HepG2 (cell line): ENCODE results near the gene DNAJC18. TPM values are rescaled to one million over a fixed set of nuclear protein-coding genes. Genes with fewer than 3 reads are reported as not detected.

Experiments used
- FOXA1 ChIP-seq, 2 experiments: fragments of 450-650 bp in 1 of 2; sonication (generic) in 1 of 2; formaldehyde crosslinking in 1 of 2; IDR thresholded peaks; 2 replicates each; pipeline versions ENCODE4 v1.4.0 to v1.6.1; 2016 to 2020; ENCODE audit warnings: missing genetic modification reagents in 1 of 2
- HNRNPLL ChIP-seq: fragments of 200-400 bp; formaldehyde crosslinking; IDR thresholded peaks from 2 replicates; pipeline ENCODE4 v1.6.1; 2017; ENCODE audit warnings: mild to moderate bottlenecking, low read depth, low read length; ENCODE audit not compliant: poor library complexity, severe bottlenecking
- MBNL3 ChIP-seq: fragments of 250-450 bp; sonication (Bioruptor Pico); conservative IDR thresholded peaks from 2 replicates; pipeline ENCODE4 v1.8.0; 2022; ENCODE audit warnings: mild to moderate bottlenecking, inconsistent platforms
- MIER2 ChIP-seq: IDR thresholded peaks from 2 replicates; pipeline ENCODE4 v1.6.1; 2016; ENCODE audit warnings: missing biosample characterization, missing genetic modification reagents
- NAIF1 ChIP-seq: sonication (generic); formaldehyde crosslinking; IDR thresholded peaks from 2 replicates; pipeline ENCODE4 v1.5.0; 2020; ENCODE audit warnings: mild to moderate bottlenecking, missing genetic modification reagents, borderline replicate concordance
- PCBP1 ChIP-seq: fragments of 200-400 bp; formaldehyde crosslinking; IDR thresholded peaks from 2 replicates; pipeline ENCODE4 v1.6.1; 2017; ENCODE audit warnings: mild to moderate bottlenecking, low read depth, low read length, borderline replicate concordance
- SMARCE1 ChIP-seq: fragments of 450-650 bp; IDR thresholded peaks from 2 replicates; pipeline ENCODE4 v1.6.1; 2017; ENCODE audit warnings: borderline replicate concordance
- SRF ChIP-seq: IDR thresholded peaks from 2 replicates; pipeline ENCODE4 v1.6.1; 2011; ENCODE audit warnings: mild to moderate bottlenecking, low read depth, low read length, moderate library complexity
- TGIF2 ChIP-seq: IDR thresholded peaks from 2 replicates; pipeline ENCODE4 v1.6.1; 2016; ENCODE audit warnings: control low read depth, missing compliant biosample characterization
- ZNF136 ChIP-seq: sonication (generic); formaldehyde crosslinking; IDR thresholded peaks from 2 replicates; pipeline ENCODE4 v1.8.1; 2022; ENCODE audit warnings: low read depth, mild to moderate bottlenecking, moderate library complexity, missing genetic modification reagents
- ZNF224 ChIP-seq: sonication (generic); formaldehyde crosslinking; IDR thresholded peaks from 2 replicates; pipeline ENCODE4 v1.5.0; 2020; ENCODE audit warnings: mild to moderate bottlenecking, missing genetic modification reagents
- ZNF251 ChIP-seq: sonication (generic); formaldehyde crosslinking; IDR thresholded peaks from 2 replicates; pipeline ENCODE4 v1.9.0; 2021; ENCODE audit warnings: mild to moderate bottlenecking, missing genetic modification reagents
- ZNF616 ChIP-seq: sonication (generic); formaldehyde crosslinking; IDR thresholded peaks from 2 replicates; pipeline ENCODE4 v1.5.0; 2020; ENCODE audit warnings: low read depth, mild to moderate bottlenecking, missing genetic modification reagents
- ZNF788 ChIP-seq: sonication (generic); formaldehyde crosslinking; IDR thresholded peaks from 2 replicates; pipeline ENCODE4 v1.5.0; 2020; ENCODE audit warnings: mild to moderate bottlenecking, missing genetic modification reagents, borderline replicate concordance
- polyA plus RNA-seq, 8 experiments: library from polyadenylated mRNA; depleted of rRNA in 3 of 8; stranded (reverse) in 7 of 8; unstranded in 1 of 8; fragments of >200 nt; fragmentation: Illumina TruSeq in 4 of 8; extraction: Trizol in 4 of 8; gene quantifications; 2 replicates each; pipeline versions ENCODE4 v1.2.1 to v1.2.3, GENCODE V29; 2011 to 2016; ENCODE audit warnings: low read depth in 4 of 8, missing spikeins in 1 of 8, mixed read lengths in 1 of 8; ENCODE audit not compliant: insufficient read depth in 1 of 8
- total RNA-seq, 5 experiments: library from RNA; depleted of rRNA; stranded (reverse); fragments of >200 nt; fragmentation: Illumina TruSeq; extraction: Trizol; gene quantifications; 2 replicates each; pipeline ENCODE4 v1.2.3, GENCODE V29; 2016; ENCODE audit warnings: low read depth in 1 of 5
- TF ChIP-seq, protein P1 (sequence below): IDR thresholded peaks from 2 replicates; pipeline ENCODE4 v1.6.1; 2016; ENCODE audit warnings: low read depth, control low read depth
- TF ChIP-seq, protein P2 (sequence below): fragments of 450-650 bp; IDR thresholded peaks from 2 replicates; pipeline ENCODE4 v1.6.1; 2017; ENCODE audit warnings: mild to moderate bottlenecking
- TF ChIP-seq, protein P3 (sequence below): sonication (generic); formaldehyde crosslinking; IDR thresholded peaks from 2 replicates; pipeline ENCODE4 v1.4.0; 2020; ENCODE audit warnings: mild to moderate bottlenecking, missing genetic modification reagents, borderline replicate concordance
- TF ChIP-seq, protein P4 (sequence below): sonication (generic); formaldehyde crosslinking; IDR thresholded peaks from 2 replicates; pipeline ENCODE4 v1.4.0; 2020; ENCODE audit warnings: mild to moderate bottlenecking, missing genetic modification reagents

Gene DNAJC18
- total and polyA plus RNA-seq, 2 of the 13 experiments (the other 11 are each of a cell fraction or from before 2014, with no cell fraction given) = 6.5 to 6.6 TPM

DNA sequence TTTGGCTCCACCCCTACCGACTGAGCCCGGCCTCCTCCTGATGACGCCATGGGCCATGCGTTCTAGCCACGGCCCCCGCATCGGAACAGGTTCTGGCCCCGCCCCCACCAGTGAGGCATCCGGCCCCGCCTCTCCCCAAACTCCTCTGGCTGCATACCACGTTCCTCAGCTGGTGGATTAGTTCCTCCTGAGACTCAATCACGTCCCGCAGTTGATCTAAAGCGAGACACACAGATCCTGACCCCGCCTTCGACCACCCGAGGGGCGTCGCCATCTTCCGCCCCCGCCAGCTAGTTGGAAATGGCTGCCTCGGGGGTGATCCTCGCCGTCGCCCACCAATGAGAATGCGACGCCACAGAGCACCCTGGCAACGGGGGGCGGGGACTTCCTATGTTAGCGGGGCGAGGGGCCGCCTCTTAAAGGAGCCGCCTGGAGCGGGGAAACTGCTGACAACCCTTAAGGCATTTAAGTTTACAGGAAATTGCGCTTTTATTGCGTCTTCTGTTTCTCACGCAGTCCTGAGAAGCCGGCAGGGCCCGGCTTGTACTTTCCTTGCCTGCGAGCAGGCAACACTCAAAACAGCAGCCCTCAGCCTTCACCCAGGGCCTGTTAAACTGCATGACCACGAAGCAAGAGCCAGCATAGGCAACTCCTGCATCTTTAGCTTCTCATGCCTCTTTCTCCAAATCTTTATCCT, 35.4 kb downstream of the DNAJC18 start, which contains the start of gene SPATA24 (continued):
- TF ChIP-seq, protein P1, sequence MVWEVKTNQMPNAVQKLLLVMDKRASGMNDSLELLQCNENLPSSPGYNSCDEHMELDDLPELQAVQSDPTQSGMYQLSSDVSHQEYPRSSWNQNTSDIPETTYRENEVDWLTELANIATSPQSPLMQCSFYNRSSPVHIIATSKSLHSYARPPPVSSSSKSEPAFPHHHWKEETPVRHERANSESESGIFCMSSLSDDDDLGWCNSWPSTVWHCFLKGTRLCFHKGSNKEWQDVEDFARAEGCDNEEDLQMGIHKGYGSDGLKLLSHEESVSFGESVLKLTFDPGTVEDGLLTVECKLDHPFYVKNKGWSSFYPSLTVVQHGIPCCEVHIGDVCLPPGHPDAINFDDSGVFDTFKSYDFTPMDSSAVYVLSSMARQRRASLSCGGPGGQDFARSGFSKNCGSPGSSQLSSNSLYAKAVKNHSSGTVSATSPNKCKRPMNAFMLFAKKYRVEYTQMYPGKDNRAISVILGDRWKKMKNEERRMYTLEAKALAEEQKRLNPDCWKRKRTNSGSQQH (CRISPR knock-in tag) = peak; percentile 62
- peak; percentile 40; the same call in 1 of the 2 replicates for TF ChIP-seq ZNF136 (CRISPR knock-in tag)
- TF ChIP-seq TGIF2 = no peak
- no peak for TF ChIP-seq ZNF251 (CRISPR knock-in tag)
- TF ChIP-seq, protein P2, sequence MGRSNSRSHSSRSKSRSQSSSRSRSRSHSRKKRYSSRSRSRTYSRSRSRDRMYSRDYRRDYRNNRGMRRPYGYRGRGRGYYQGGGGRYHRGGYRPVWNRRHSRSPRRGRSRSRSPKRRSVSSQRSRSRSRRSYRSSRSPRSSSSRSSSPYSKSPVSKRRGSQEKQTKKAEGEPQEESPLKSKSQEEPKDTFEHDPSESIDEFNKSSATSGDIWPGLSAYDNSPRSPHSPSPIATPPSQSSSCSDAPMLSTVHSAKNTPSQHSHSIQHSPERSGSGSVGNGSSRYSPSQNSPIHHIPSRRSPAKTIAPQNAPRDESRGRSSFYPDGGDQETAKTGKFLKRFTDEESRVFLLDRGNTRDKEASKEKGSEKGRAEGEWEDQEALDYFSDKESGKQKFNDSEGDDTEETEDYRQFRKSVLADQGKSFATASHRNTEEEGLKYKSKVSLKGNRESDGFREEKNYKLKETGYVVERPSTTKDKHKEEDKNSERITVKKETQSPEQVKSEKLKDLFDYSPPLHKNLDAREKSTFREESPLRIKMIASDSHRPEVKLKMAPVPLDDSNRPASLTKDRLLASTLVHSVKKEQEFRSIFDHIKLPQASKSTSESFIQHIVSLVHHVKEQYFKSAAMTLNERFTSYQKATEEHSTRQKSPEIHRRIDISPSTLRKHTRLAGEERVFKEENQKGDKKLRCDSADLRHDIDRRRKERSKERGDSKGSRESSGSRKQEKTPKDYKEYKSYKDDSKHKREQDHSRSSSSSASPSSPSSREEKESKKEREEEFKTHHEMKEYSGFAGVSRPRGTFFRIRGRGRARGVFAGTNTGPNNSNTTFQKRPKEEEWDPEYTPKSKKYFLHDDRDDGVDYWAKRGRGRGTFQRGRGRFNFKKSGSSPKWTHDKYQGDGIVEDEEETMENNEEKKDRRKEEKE = no peak
- TF ChIP-seq SRF = 0 out of 2 replicates have a peak, but pooled peaks have one; percentile 40
- TF ChIP-seq, protein P3, sequence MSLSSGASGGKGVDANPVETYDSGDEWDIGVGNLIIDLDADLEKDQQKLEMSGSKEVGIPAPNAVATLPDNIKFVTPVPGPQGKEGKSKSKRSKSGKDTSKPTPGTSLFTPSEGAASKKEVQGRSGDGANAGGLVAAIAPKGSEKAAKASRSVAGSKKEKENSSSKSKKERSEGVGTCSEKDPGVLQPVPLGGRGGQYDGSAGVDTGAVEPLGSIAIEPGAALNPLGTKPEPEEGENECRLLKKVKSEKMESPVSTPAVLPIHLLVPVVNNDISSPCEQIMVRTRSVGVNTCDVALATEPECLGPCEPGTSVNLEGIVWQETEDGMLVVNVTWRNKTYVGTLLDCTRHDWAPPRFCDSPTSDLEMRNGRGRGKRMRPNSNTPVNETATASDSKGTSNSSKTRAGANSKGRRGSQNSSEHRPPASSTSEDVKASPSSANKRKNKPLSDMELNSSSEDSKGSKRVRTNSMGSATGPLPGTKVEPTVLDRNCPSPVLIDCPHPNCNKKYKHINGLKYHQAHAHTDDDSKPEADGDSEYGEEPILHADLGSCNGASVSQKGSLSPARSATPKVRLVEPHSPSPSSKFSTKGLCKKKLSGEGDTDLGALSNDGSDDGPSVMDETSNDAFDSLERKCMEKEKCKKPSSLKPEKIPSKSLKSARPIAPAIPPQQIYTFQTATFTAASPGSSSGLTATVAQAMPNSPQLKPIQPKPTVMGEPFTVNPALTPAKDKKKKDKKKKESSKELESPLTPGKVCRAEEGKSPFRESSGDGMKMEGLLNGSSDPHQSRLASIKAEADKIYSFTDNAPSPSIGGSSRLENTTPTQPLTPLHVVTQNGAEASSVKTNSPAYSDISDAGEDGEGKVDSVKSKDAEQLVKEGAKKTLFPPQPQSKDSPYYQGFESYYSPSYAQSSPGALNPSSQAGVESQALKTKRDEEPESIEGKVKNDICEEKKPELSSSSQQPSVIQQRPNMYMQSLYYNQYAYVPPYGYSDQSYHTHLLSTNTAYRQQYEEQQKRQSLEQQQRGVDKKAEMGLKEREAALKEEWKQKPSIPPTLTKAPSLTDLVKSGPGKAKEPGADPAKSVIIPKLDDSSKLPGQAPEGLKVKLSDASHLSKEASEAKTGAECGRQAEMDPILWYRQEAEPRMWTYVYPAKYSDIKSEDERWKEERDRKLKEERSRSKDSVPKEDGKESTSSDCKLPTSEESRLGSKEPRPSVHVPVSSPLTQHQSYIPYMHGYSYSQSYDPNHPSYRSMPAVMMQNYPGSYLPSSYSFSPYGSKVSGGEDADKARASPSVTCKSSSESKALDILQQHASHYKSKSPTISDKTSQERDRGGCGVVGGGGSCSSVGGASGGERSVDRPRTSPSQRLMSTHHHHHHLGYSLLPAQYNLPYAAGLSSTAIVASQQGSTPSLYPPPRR (CRISPR knock-in tag) = no peak
- TF ChIP-seq, protein P4, sequence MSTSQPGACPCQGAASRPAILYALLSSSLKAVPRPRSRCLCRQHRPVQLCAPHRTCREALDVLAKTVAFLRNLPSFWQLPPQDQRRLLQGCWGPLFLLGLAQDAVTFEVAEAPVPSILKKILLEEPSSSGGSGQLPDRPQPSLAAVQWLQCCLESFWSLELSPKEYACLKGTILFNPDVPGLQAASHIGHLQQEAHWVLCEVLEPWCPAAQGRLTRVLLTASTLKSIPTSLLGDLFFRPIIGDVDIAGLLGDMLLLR (CRISPR knock-in tag) = 0 out of 2 replicates have a peak, but pooled peaks have one; percentile 31
- no peak for TF ChIP-seq ZNF224
- TF ChIP-seq HNRNPLL = no peak
- TF ChIP-seq MIER2 (CRISPR knock-in tag) = no peak
- TF ChIP-seq ZNF788 (CRISPR knock-in tag) = 0 out of 2 replicates have a peak, but pooled peaks have one; percentile 13
- TF ChIP-seq MBNL3 (CRISPR knock-in tag) = no peak
- no peak for TF ChIP-seq FOXA1 (IDR thresholded peaks at IDR 0.05)
- no peak for TF ChIP-seq FOXA1 (CRISPR knock-in tag; IDR thresholded peaks at IDR 0.05)
- no peak for TF ChIP-seq NAIF1 (CRISPR knock-in tag)
- TF ChIP-seq SMARCE1 = no peak
- no peak for TF ChIP-seq ZNF616 (CRISPR knock-in tag)
- TF ChIP-seq PCBP1 = no peak
